Raji (cell line): ENCODE measurements around the gene SPPL2C.

ENCODE experiments used
- POLR2A ChIP-seq: IDR thresholded peaks from 2 replicates; pipeline ENCODE4 v1.6.1; 2011; ENCODE audit warnings: low read depth, low read length, control low read depth; ENCODE audit not compliant: insufficient read depth

The SPPL2C gene

GRCh38 chr17:45824475-45824874, 20.2 kb upstream of the SPPL2C start:
- TF ChIP-seq POLR2A: no peak

- no peak for TF ChIP-seq POLR2A
These were observed 19.7 kb upstream of the SPPL2C start for GRCh38 chr17:45824901-45825492.

- TF ChIP-seq POLR2A: no peak
These were observed 18.9 kb upstream of the SPPL2C start for GRCh38 chr17:45825792-45826191.

- no peak for TF ChIP-seq POLR2A
These were observed 17.6 kb upstream of the SPPL2C start for GRCh38 chr17:45826919-45827588.

DNA sequence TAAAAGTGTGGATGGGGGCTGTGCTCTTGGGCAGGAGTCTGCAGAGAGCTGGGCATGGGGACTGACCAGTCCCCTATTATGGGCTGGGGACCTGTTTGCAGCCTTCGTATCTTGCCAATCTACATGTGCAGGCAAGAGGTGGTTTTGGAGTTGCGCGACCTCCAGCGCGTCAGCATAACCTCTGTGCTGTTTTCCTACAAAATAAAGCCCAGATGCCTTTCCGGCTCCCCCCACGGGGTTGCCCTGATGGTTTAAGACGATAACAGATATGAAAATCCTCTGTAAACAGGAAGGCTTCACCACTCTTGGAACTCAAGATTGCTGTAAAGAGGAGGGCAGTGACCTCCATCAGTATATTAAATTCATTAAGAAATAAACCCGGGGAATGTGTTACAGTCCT, 16.5 kb upstream of the SPPL2C start:
- no peak for TF ChIP-seq POLR2A

GRCh38 chr17:45828582-45829133, 16.0 kb upstream of the SPPL2C start:
- TF ChIP-seq POLR2A: no peak

DNA sequence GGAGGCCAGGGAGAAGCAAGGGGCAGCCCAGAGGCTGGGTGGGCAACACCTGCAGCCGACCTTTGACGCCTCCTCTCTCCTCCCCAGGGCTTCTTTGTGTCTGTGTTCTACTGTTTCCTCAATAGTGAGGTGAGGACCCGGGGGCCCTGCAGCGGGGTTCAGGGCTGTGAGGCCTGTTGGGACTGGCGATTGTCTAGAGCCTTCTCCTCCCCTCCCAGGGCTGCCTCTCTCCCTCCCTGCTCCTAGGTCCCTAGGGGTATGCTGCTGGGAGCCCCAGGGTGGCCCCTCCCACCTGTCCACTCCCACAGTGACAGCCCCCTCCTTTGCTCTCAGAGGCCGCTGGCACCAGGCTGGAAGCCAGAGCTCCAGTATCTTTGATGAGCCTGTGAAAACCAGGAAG, 10.8 kb upstream of the SPPL2C start:
- no peak for TF ChIP-seq POLR2A

- no peak for TF ChIP-seq POLR2A
These were observed 9.9 kb upstream of the SPPL2C start for GRCh38 chr17:45834471-45835396.

GRCh38 chr17:45835481-45835880, 9.2 kb upstream of the SPPL2C start:
- TF ChIP-seq POLR2A: no peak

- no peak for TF ChIP-seq POLR2A
These were observed 8.3 kb upstream of the SPPL2C start for GRCh38 chr17:45836047-45837044.

DNA sequence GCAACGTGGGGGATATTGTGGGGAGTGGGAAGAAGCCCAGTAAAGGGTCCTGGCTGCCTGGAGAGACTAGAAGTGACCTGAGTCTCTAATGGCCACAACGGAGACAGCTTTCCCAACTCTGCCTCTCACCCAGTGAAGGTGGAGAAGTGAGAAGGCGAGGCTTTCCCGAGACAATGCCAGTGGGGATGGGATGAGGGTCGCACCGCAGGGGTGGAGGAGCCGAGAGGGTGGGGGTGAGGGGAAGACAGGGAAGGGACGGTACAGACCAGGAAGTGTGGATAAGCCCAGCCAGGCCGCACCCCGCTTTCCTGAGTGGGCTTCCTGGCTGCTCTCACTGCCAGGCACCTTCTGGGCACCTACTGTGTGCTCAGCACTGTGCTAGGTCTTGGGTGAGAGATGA, 7.5 kb upstream of the SPPL2C start:
- TF ChIP-seq POLR2A: no peak

DNA sequence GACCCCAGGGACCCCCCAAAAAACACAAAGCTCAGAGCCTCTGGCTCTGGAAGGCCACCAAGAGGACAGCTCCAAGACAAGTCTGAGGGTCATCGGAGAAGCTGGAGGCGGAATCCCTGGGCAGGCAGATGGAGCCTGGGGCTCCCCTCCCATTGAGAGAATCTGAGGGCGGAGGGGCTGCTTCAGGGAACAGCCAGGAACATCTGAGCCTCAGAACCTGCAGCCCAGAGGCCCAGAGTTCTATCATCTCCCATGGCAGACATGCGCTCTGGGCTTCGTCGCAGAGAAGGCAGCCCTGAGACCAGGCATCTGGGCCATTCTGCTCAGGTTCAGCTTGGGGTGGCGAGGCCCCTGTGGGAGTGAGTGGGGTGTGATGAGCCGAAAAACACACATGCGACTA, 7.1 kb upstream of the SPPL2C start:
- TF ChIP-seq POLR2A: no peak

DNA sequence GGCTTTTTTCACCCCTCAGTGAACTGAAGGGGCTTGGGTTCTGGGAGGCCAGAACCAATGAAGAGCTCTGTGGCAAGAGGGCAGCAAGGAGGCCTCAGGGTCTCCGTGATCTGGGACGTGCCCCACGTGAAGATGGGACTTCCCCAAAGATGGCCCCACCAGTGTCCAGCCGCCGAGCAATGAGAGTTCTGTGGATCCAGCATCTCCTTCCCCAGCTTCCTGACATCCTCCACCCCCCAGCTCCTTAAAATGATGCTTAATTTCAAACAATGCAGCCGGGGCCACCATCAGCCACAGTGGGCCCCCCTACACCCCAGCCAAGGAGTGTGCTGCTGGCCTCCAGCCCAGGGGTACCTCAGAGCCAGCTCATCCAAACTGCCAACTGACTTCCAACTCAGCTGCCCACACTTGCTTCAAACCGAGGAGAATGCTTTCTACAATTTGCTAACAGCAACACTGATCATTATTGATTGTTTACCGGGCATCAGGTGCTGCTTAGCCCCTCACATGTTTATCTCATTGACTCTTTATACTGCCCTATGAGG, 5.9 kb upstream of the SPPL2C start:
- TF ChIP-seq POLR2A: no peak

DNA sequence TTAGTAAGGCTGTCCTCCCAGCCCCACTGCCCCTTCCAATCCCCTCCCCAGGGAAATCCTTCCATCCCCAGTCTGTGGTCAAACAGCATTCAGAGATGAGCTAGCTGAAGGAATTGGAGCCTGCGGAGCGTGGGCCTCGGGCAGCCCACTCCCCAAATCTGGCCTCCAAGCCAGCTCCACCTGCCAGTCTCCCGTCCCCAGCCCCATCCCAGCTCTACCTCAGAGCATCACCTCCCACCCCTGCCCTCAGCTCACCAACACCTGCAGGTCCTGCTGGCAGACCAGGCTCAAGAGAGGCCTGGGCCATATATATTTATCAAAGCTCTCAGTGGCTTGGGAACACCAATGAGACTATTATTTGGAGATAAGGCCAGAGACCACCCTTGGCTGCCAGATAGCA, 5.2 kb upstream of the SPPL2C start:
- no peak for TF ChIP-seq POLR2A

GRCh38 chr17:45841186-45841585, 3.5 kb upstream of the SPPL2C start:
- TF ChIP-seq POLR2A: no peak
